ENCODE results near the gene CERT1. TPM values are rescaled to one million over a fixed set of nuclear protein-coding genes. Genes with fewer than 3 reads are reported as not detected.

Gene CERT1
- total RNA-seq, 1 donor from 2014 or later = 33.1 TPM

- H3K4me1 Mint-ChIP-seq (ENCODE audit: unreplicated experiment) = no peaks in the 10 kb centered on the region
- H3K4me3 Mint-ChIP-seq (ENCODE audit: unreplicated experiment) = no peak overlapping the region
- H3K36me3 Mint-ChIP-seq (ENCODE audit: unreplicated experiment) = peaks cover 53% of the 10 kb centered on the region
- no peak overlapping the region for H3K27ac Mint-ChIP-seq (ENCODE audit: unreplicated experiment)
- TF ChIP-seq, protein P1, sequence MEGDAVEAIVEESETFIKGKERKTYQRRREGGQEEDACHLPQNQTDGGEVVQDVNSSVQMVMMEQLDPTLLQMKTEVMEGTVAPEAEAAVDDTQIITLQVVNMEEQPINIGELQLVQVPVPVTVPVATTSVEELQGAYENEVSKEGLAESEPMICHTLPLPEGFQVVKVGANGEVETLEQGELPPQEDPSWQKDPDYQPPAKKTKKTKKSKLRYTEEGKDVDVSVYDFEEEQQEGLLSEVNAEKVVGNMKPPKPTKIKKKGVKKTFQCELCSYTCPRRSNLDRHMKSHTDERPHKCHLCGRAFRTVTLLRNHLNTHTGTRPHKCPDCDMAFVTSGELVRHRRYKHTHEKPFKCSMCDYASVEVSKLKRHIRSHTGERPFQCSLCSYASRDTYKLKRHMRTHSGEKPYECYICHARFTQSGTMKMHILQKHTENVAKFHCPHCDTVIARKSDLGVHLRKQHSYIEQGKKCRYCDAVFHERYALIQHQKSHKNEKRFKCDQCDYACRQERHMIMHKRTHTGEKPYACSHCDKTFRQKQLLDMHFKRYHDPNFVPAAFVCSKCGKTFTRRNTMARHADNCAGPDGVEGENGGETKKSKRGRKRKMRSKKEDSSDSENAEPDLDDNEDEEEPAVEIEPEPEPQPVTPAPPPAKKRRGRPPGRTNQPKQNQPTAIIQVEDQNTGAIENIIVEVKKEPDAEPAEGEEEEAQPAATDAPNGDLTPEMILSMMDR (IDR thresholded peaks at IDR 0.05) = no peak
- no peaks in the 10 kb centered on the region for H3K27me3 Mint-ChIP-seq (ENCODE audit: unreplicated experiment)
- DNase-seq (ENCODE audit: extremely low spot score, unreplicated experiment) = no peak
- H3K9me3 Mint-ChIP-seq (ENCODE audit: unreplicated experiment) = no peaks in the 10 kb centered on the region
Measured at GRCh38 chr5:75358117-75358516, 153.3 kb downstream of the CERT1 start.

GRCh38 chr5:75356719-75357118 is 154.7 kb downstream of the CERT1 start:
- TF ChIP-seq, protein P1 (IDR thresholded peaks at IDR 0.05) = no peak
- DNase-seq (ENCODE audit: extremely low spot score, unreplicated experiment) = no peak
- Mint-ChIP-seq H3K27me3 (ENCODE audit: unreplicated experiment) (no peaks in the 10 kb centered on the region), H3K27ac (ENCODE audit: unreplicated experiment) (no peak overlapping the region), H3K4me3 (ENCODE audit: unreplicated experiment) (no peak overlapping the region), H3K36me3 (ENCODE audit: unreplicated experiment) (peaks cover 57% of the 10 kb centered on the region), H3K9me3 (ENCODE audit: unreplicated experiment) (no peaks in the 10 kb centered on the region), H3K4me1 (ENCODE audit: unreplicated experiment) (no peaks in the 10 kb centered on the region)

DNA sequence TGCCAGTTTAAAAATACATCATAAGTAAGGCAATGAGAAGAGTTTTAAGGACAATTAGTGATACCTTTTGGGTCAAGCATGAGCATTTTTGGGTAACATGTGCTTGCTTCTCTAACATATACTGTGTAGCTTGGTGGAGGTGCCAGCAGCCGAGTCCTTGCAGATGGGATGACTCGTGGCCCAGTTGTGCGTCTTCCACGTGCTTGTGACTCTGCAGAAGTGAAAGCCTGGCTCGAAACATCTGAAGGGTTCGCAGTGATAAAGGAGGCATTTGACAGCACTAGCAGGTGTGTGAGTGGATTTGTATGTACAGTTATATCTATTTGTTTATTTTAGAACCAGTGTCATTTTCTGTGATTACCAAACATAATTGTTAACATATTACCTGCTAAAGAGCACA is 156.2 kb downstream of the CERT1 start:
- TF ChIP-seq, protein P1 (IDR thresholded peaks at IDR 0.05) = no peak
- DNase-seq (ENCODE audit: extremely low spot score, unreplicated experiment) = no peak
- no peaks in the 10 kb centered on the region for H3K4me1 Mint-ChIP-seq (ENCODE audit: unreplicated experiment)
- H3K9me3 Mint-ChIP-seq (ENCODE audit: unreplicated experiment) = no peaks in the 10 kb centered on the region
- peaks cover 61% of the 10 kb centered on the region for H3K36me3 Mint-ChIP-seq (ENCODE audit: unreplicated experiment)
- H3K4me3 Mint-ChIP-seq (ENCODE audit: unreplicated experiment) = no peak overlapping the region
- no peak overlapping the region for H3K27ac Mint-ChIP-seq (ENCODE audit: unreplicated experiment)
- H3K27me3 Mint-ChIP-seq (ENCODE audit: unreplicated experiment) = no peaks in the 10 kb centered on the region

DNA sequence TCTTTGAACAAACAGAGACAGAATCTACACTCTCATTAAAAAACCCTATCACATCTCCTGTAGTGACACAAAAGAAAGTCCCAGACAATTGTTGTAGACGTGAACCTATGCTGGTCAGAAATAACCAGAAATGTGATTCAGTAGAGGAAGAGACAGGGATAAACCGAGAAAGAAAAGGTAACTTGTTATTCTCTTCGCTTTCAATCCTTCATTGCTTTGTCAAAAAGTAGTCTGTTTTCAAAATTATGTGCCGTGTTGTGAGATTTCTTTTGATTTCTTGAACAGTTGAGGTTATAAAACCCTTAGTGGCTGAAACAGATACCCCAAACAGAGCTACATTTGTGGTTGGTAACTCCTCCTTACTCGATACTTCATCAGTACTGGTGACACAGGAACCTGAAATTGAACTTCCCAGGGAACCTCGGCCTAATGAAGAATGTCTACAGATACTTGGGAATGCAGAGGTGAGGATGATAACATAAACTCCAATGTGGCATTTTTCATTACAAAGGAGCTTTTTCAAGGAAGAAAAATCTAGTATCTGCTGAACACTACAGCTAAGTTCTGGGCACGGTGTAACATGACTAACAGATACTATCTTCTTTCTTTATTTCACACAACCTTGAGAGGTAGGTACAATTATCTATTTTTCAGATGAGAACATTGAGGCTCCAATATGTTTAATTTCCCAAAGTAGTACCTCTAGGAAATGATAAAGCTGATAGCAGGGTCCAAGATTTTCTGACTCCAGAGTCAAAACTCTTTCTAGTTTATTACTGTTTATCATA is 160.1 kb downstream of the CERT1 start:
- no peak for DNase-seq (ENCODE audit: extremely low spot score, unreplicated experiment)
- Mint-ChIP-seq H3K4me3 (ENCODE audit: unreplicated experiment) (no peak overlapping the region), H3K36me3 (ENCODE audit: unreplicated experiment) (peaks cover 59% of the 10 kb centered on the region), H3K27me3 (ENCODE audit: unreplicated experiment) (no peaks in the 10 kb centered on the region), H3K9me3 (ENCODE audit: unreplicated experiment) (no peaks in the 10 kb centered on the region), H3K4me1 (ENCODE audit: unreplicated experiment) (peaks cover 4% of the 10 kb centered on the region), H3K27ac (ENCODE audit: unreplicated experiment) (no peak overlapping the region)
- TF ChIP-seq, protein P1 (IDR thresholded peaks at IDR 0.05) = no peak

- peaks cover 62% of the 10 kb centered on the region for H3K36me3 Mint-ChIP-seq (ENCODE audit: unreplicated experiment)
- TF ChIP-seq, protein P1 (IDR thresholded peaks at IDR 0.05) = no peak
- no peaks in the 10 kb centered on the region for H3K27me3 Mint-ChIP-seq (ENCODE audit: unreplicated experiment)
- no peak overlapping the region for H3K27ac Mint-ChIP-seq (ENCODE audit: unreplicated experiment)
- DNase-seq (ENCODE audit: extremely low spot score, unreplicated experiment) = no peak
- peaks cover 4% of the 10 kb centered on the region for H3K4me1 Mint-ChIP-seq (ENCODE audit: unreplicated experiment)
- no peaks in the 10 kb centered on the region for H3K9me3 Mint-ChIP-seq (ENCODE audit: unreplicated experiment)
- H3K4me3 Mint-ChIP-seq (ENCODE audit: unreplicated experiment) = no peak overlapping the region
Measured at GRCh38 chr5:75349663-75350062, 161.8 kb downstream of the CERT1 start.

All from osteocyte (in vitro differentiated cells).